GM12891 (cell line): Measurements from ENCODE around the gene CYTH1.
A peak's percentile ranks its signal among the peaks of the same experiment; 100 is the strongest.

Source experiments
- DNase-seq: peaks from one replicate; pipeline ENCODE4 v3.0.0; 2011; ENCODE audit warnings: low spot score; ENCODE audit not compliant: insufficient read length
- FAIRE-seq: peaks from 2 replicates; lab custom pipeline; 2011; peaks lifted over from hg19 to GRCh38; lab: Jason Lieb, UNC
- PAX5 ChIP-seq: IDR thresholded peaks from 2 replicates; pipeline ENCODE4 v1.6.1; 2011; ENCODE audit warnings: low read length, moderate library complexity, mild to moderate bottlenecking; ENCODE audit not compliant: insufficient read depth, severe bottlenecking
- POLR2A ChIP-seq: IDR thresholded peaks from 2 replicates; pipeline ENCODE4 v1.6.1; 2011; ENCODE audit warnings: low read depth, low read length, control low read depth
- POLR2AphosphoS5 ChIP-seq: IDR thresholded peaks from 2 replicates; pipeline ENCODE4 v1.6.1; 2011; ENCODE audit warnings: low read depth, low read length, control low read depth
- POU2F2 ChIP-seq: IDR thresholded peaks from 2 replicates; pipeline ENCODE4 v1.6.1; 2011; ENCODE audit warnings: low read depth, mild to moderate bottlenecking, control low read depth, low read length, moderate library complexity
- SPI1 ChIP-seq: IDR thresholded peaks from 2 replicates; pipeline ENCODE4 v1.6.1; 2011; ENCODE audit warnings: low read depth, low read length, control low read depth
- TAF1 ChIP-seq: IDR thresholded peaks from 2 replicates; pipeline ENCODE4 v1.6.1; 2011; ENCODE audit warnings: low read depth, low read length, control low read depth

Gene CYTH1

DNA sequence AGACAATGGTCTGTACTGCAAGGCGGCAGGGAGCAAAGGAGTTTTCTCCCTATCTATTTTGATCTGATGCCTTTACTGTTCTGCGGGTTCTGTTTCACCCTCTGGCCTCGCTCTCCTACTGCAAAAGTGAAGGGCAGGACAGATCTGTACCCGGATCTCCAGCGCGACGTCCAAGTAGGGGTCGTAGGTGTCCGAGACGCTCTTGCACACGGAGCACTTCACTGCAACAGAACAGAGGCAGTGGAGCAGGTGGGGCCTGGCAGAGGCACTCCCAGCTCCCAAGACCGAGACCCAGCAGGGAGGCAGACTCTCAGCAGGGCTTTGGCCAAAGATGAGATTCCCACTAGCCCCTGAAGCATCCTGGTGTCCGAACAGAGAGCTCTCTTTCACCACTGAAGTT is 38.8 kb upstream of the CYTH1 start:
- no peak for FAIRE-seq

DNA sequence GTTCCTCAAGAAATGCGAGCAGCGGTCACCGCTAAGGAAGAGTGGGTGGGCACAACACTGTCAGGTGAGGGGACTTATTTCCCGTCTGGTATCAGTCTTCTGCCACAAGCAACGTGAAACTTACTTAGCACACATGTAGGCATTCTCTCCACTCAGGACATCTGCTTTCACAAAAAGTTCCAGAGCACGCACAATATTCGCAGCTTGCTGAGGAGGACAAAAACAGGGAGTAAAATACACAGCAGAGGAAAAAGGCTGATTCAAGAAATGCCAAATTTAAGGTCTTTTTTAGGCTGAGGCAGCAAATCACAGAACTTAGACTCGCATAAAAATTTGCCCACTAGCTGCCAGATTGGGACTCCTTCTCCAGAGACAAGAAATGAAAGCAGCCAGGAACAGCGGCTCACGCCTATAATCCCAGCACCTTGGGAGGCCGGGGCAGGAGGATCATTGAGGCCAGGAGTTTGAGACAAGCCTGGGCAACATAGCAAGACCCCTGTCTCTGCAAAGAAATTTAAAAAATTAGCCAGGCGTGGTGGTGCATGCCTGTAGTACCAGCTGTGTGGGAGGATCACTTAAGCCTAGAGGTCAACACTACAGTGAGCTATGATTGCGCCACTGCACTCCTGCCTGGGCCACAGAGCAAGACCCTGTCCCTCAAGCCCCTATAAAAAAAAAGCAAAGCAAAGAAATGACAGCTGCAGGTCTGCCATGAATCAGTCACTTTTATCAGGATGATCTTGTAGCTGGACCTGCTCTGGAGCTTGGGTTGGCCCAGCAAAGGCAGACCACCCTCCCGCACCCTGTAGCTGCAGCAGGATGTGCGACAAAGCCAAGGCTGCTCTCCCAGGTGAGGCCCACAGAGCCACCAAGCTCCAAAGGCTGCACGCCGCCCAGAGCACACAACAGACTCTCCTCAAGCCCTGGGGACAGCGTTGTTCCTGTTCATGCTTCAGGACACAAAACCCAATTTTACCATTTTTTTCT is 38.0 kb upstream of the CYTH1 start:
- no peak for FAIRE-seq
- DNase-seq: no peak
- TF ChIP-seq PAX5 (no peak), SPI1 (no peak)

More for the DNA sequence above, 38.8 kb upstream of the CYTH1 start:
- TF ChIP-seq TAF1 (no peak), PAX5 (no peak), SPI1 (no peak), POLR2AphosphoS5 (no peak), POU2F2 (no peak), POLR2A (no peak)
- no peak for DNase-seq

DNA sequence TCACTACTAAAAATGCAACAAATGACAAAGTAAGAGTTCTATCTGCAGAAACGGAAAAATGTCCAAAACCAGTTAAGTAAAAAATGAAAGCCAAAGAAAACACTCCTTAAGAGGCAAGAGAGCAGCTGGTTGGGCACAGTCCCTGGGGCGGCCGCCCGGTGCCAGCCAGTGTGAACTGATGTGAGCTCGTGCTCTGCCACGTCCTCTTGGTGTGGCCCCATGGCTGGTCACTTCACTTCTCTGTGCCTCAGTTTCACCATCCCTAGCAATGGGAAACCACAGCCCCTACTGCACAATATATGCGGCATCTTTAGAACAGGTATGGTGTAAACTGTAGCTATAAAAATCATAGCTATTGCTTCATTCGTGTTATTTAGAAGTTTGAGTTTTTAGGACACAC is 37.3 kb upstream of the CYTH1 start:
- DNase-seq (no peak), FAIRE-seq (no peak)
- TF ChIP-seq SPI1: no peak

DNA sequence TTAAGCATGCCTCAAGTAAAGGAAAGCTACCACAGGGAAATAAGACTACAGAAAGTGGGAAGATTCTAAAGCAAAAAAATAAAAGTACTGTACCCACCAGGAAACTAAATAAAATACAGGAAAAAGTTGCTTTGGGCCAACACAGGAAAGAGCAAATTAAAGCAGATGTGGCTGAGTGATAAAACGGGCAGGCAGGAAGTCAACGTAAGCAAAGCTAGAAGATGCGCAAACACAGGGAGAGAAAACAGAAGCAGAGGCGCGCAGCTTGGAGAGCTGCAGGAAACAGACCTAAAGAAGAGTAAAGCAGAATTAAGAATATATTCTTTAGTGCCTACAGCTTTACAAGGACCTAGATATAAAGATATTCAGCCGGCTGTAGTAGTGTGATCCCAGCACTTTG is 36.9 kb upstream of the CYTH1 start:
- no peak for DNase-seq
- FAIRE-seq: no peak
- TF ChIP-seq POU2F2 (no peak), POLR2AphosphoS5 (no peak), PAX5 (no peak), TAF1 (no peak), SPI1 (no peak), POLR2A (no peak)

DNA sequence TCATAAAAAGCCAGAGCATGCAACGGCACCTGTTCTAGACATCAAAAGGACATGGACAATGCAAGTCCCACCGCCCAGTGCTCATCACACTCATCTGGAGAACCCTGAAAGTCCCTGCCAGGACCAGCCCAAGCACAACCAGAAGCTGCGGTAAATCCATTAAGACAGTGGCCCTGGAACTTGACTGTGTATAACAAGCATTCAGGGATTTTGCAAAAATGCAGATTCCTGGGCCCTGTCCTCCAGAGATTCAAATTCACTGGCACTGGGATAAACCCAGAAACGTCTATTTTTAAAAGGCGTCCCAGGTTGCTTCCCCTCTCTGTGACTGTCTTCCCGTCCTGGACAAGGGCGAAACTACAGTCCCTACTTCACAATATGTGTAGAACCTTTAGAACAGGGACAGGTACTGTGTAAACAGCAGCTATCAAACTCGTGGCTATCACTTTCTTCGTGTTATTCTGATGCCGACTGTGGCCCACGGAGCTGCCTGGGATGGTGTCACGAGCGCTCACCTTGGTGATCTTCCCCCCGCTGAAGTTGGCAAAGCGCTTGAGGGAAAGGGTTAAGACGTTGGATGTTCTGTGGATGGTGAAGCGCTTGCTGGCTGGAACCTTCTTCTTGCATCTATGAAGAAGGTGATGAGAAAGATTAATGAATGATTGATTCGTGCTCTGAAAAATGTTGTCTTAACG is 36.2 kb upstream of the CYTH1 start:
- DNase-seq (no peak), FAIRE-seq (no peak)
- TF ChIP-seq POLR2A (no peak), TAF1 (no peak), POU2F2 (no peak), SPI1 (no peak), PAX5 (no peak), POLR2AphosphoS5 (no peak)

GRCh38 chr17:78817123-78817522 is 35.0 kb upstream of the CYTH1 start:
- FAIRE-seq (no peak), DNase-seq (no peak)
- TF ChIP-seq POLR2AphosphoS5: no peak
- no peak for TF ChIP-seq POLR2A
- no peak for TF ChIP-seq TAF1
- TF ChIP-seq PAX5: no peak
- TF ChIP-seq SPI1: no peak
- no peak for TF ChIP-seq POU2F2

- no peak for DNase-seq
- no peak for TF ChIP-seq SPI1
- no peak for TF ChIP-seq TAF1
- no peak for TF ChIP-seq POLR2AphosphoS5
- peak; percentile 70 for FAIRE-seq
Observed at GRCh38 chr17:78815696-78816095, 33.6 kb upstream of the CYTH1 start.

- FAIRE-seq (no peak), DNase-seq (no peak)
- TF ChIP-seq PAX5: no peak
- TF ChIP-seq POLR2A: no peak
- TF ChIP-seq SPI1: no peak
- no peak for TF ChIP-seq POLR2AphosphoS5
- no peak for TF ChIP-seq TAF1
- no peak for TF ChIP-seq POU2F2
Observed at GRCh38 chr17:78812855-78813254, 30.8 kb upstream of the CYTH1 start.

DNA sequence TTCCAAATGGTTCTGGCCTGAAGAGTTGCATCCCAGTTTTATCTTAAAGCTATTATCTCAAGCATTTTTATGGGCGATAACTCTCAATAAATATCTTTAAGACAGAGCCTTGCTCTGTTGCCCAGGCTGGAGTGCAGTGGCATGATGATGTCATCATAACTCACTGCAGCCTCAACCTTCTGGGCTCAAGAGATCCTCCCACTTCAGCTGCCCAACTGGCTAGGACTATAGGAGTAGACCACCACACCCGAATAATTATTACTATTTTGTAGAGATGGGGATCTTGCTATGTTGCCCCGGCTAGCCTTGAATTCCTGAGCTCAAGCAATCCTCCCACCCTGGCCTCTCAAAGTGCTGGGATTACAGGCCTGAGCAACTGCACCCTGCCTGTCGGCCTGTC is 26.1 kb upstream of the CYTH1 start:
- no peak for TF ChIP-seq POU2F2
- no peak for DNase-seq
- FAIRE-seq: no peak

DNA sequence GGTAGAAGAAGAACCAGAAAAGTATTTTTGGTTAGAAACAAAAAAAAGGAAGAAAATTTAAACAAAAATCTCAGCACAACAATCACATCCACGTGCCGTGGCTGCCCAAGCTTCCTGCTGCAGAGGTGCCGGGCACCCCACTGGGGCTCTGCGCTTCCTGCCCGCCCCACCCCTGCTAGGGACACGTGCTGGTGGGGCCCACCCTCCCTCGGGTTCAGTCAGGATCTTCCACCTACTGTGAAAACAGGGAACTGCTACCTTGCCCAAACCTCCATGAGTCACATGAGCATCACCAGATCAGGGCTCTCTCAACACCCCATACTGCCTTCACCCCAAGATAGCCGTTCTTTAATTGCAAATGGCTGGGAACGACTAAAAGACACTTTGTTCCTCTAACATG is 24.4 kb upstream of the CYTH1 start:
- DNase-seq (peak; percentile 50), FAIRE-seq (no peak)
- TF ChIP-seq SPI1 (peak; percentile 36; the same call in 1 of the 2 replicates), POLR2A (no peak)
